Measurements from ENCODE around the gene TTLL8.

DNA sequence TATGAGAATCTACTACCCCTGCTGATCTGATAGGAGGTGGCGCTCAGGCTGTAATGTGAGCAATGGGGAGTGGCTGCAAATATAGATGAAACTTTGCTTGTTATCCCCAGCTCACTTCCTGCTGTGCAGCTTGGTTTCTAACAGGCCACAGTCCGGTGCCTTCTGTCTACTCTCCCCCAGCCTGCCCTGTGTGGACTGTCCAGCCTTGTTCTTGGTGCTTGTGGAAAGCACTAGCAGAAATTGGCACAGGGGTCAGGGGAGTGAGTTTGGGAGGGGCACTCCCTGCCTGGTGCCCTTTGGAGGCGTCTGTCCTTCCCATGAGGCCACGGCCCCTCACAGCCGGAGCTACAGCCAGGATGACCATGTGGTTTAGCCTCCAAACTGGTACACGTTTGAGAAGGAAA is 46.0 kb upstream of the TTLL8 start:
- TF ChIP-seq, protein P1, sequence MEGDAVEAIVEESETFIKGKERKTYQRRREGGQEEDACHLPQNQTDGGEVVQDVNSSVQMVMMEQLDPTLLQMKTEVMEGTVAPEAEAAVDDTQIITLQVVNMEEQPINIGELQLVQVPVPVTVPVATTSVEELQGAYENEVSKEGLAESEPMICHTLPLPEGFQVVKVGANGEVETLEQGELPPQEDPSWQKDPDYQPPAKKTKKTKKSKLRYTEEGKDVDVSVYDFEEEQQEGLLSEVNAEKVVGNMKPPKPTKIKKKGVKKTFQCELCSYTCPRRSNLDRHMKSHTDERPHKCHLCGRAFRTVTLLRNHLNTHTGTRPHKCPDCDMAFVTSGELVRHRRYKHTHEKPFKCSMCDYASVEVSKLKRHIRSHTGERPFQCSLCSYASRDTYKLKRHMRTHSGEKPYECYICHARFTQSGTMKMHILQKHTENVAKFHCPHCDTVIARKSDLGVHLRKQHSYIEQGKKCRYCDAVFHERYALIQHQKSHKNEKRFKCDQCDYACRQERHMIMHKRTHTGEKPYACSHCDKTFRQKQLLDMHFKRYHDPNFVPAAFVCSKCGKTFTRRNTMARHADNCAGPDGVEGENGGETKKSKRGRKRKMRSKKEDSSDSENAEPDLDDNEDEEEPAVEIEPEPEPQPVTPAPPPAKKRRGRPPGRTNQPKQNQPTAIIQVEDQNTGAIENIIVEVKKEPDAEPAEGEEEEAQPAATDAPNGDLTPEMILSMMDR (tag by site-specific recombination; IDR thresholded peaks at IDR 0.05): no peak
- no peak for TF ChIP-seq YY1 (tag by site-specific recombination; IDR thresholded peaks at IDR 0.05)
- TF ChIP-seq ZBTB7A (tag by site-specific recombination; IDR thresholded peaks at IDR 0.05; ENCODE audit: low read depth): no peak
- no peak for TF ChIP-seq ZNF423 (tag by site-specific recombination; IDR thresholded peaks at IDR 0.05)
- TF ChIP-seq ZNF140 (tag by site-specific recombination; IDR thresholded peaks at IDR 0.05): no peak
- no peak for TF ChIP-seq SP3 (tag by site-specific recombination; IDR thresholded peaks at IDR 0.05)
- TF ChIP-seq ZBTB8A (tag by site-specific recombination; IDR thresholded peaks at IDR 0.05): no peak
- TF ChIP-seq SCRT1 (tag by site-specific recombination; IDR thresholded peaks at IDR 0.05; ENCODE audit: borderline replicate concordance): no peak

Data from HEK293 (cell line).